NCI-H82 (cell line): ENCODE results near the gene TIMM13.
"Not testable (repeated sequence)": the region's sequence is repeated elsewhere in the genome, so short reads cannot be mapped to it uniquely, and the experiment has no call there.

Experiments
- DNase-seq: peaks from one replicate; lab custom pipeline; 2025; lab: John Stamatoyannopoulos, UW

The TIMM13 gene

GRCh38 chr19:2415281-2415972 is 12.0 kb downstream of the TIMM13 start:
- no peak for DNase-seq

- no peak for DNase-seq
These were observed 13.8 kb downstream of the TIMM13 start for GRCh38 chr19:2413629-2414028.

GRCh38 chr19:2413159-2413558 is 14.2 kb downstream of the TIMM13 start:
- no peak for DNase-seq

- no peak for DNase-seq
These were observed 14.9 kb downstream of the TIMM13 start for GRCh38 chr19:2412449-2412848.

DNA sequence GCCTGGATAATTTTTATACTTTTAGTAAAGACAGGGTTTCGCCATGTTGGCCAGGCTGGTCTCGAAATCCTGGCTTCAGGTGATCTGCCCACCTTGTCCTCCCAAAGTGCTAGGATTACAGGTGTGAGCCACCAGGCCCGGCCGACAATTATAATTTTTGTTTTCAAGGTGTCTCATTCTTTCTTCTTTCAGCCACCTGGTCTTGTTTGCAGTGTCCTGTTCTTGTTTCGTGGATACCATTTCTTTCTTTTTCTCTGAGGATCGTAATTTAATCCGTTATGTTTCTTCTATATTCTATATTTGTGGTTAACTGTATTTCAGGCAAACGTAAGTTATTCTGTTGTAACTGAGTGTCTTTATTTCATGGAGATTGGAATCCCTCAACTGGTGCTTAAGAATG is 15.7 kb downstream of the TIMM13 start:
- no peak for DNase-seq

DNA sequence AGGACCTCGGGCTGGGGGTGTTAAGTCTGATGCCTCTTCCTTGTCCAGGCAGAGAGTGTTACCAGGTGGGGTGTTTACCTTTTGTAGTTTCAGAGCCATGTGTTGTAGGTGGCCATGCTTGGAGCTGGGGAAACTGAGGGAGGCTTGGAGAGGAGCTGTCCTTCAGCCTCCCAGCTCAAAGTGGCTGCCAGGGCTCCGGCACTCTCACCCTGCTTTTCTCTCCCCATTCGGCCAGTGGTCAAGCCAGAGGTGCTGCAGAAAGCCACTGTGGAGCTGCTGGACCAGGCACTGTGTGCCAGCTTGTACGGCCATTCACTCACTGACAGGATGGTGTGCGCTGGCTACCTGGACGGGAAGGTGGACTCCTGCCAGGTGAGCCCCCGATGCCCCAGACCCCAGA is 17.4 kb downstream of the TIMM13 start:
- DNase-seq: no peak

DNA sequence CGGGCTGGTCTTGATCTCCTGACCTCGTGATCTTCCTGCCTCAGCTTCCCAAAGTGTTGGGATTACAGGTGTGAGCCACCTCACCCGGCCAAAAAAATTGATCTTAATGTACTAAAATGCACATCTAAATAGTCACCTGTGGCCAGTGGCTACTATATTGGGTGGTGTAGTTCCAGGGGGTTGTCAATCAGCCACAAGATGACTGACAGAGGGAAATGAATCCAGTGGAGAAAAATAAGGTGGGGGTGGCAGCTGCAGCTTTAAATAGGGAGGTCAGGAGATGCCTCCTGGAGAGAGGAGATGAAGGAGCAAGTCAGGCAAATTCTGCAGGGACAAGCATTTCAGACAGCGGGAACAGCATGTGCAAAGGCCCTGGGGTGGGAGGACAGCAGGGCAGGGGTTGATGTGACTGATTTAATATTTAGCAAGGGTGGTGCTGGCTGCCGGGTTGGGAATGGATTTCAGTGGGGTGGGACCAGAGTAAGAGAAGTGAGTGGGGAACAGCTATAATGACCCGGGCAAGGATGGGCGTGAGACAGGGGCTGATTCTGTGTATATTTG is 18.0 kb downstream of the TIMM13 start:
- DNase-seq: no peak

DNA sequence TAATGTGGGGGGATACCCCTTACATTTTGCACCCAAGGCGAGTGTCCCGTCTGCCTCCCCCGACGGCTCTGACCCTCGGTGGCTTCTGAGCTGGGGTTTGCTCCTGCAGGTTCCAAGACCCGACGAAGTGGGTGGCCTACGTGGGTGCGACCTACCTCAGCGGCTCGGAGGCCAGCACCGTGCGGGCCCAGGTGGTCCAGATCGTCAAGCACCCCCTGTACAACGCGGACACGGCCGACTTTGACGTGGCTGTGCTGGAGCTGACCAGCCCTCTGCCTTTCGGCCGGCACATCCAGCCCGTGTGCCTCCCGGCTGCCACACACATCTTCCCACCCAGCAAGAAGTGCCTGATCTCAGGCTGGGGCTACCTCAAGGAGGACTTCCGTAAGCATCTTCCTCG is 19.1 kb downstream of the TIMM13 start:
- DNase-seq: no peak

GRCh38 chr19:2399582-2399981 is 27.8 kb downstream of the TIMM13 start:
- no peak for DNase-seq

GRCh38 chr19:2398735-2399305 is 28.6 kb downstream of the TIMM13 start:
- DNase-seq: no peak

GRCh38 chr19:2397173-2397572 is 30.2 kb downstream of the TIMM13 start:
- DNase-seq: not testable (repeated sequence)

GRCh38 chr19:2395293-2395829 is 32.0 kb downstream of the TIMM13 start:
- not testable (repeated sequence) for DNase-seq

DNA sequence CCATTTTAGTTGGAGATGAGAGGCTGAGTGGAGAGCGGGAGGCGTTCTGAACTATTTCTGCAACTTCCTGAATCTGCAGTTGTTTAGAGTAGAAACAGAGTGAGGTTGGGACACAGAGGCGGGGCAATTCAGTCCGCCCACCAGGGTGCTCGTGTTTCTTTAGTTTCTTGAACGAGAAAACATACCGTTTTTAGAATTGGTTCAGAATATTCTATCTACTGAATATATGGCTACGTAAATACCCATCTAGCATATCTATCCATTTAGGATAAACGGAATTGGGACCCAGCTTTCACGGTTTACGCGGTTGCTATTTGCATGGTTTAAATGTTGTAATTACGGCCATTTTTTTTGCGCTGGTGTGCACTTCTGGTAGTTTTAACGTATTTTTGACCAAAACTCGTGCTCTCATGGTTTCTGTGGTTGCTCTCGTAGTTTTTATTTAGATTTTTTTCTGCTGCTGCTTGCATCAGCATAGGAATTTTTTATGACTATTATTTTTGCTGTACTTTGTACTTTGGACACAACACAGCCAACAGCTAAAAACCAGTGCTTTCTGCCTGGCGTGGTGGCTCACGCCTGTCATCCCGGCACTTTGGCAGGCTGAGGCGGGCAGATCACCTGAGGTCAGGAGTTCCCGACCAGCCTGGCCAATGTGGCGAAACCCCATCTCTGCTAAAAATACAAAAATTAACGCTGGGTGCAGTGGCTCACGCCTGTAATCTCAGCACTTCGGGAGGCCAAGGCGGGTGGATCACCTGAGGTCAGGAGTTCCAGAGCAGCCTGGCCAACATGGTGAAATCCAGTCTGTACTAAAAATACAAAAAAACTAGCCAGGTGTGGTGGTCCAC is 32.7 kb downstream of the TIMM13 start:
- DNase-seq: no peak

DNA sequence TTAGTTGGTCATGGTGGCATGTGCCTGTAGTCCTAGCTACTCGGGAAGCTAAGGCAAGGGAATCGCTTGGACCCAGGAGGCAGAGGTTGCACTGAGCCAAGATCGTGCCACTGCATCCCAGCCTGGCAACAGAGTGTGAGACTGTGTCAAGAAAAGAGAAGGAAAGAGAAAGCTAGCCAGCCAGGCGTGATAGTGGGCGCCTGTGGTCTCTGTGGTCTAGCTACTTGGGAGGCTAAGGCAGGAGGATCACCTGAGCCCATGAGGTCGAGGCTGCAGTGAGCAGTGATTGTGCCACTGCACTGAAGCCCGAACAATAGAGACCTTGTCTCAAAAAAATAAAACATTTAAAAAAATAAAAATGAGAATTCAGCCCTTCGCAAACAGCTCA is 33.3 kb downstream of the TIMM13 start:
- no peak for DNase-seq

DNA sequence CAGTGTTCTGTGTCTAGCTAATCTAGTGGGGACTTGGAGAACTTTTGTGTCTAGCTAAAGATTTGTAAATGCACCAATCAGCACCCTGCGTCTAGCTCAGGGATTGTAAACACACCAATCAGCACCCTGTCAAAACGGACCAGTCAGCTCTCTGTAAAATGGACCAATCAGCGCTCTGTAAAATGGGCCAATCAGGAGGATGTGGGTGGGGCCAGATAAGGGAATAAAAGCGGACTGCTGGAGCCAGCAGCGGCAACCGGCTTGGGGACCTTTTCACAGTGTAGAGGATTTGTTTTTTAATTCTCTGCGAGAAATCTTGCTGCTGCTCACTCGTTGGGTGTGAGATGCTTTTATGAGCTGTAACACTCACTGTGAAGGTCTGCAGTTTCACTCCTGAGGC is 34.5 kb downstream of the TIMM13 start:
- peak; percentile 43 for DNase-seq

- no peak for DNase-seq
These were observed 35.0 kb downstream of the TIMM13 start for GRCh38 chr19:2392366-2392765.

- DNase-seq: peak; percentile 68
These were observed 36.2 kb downstream of the TIMM13 start for GRCh38 chr19:2391118-2391725.

- no peak for DNase-seq
These were observed 37.8 kb downstream of the TIMM13 start for GRCh38 chr19:2389594-2389993.

DNA sequence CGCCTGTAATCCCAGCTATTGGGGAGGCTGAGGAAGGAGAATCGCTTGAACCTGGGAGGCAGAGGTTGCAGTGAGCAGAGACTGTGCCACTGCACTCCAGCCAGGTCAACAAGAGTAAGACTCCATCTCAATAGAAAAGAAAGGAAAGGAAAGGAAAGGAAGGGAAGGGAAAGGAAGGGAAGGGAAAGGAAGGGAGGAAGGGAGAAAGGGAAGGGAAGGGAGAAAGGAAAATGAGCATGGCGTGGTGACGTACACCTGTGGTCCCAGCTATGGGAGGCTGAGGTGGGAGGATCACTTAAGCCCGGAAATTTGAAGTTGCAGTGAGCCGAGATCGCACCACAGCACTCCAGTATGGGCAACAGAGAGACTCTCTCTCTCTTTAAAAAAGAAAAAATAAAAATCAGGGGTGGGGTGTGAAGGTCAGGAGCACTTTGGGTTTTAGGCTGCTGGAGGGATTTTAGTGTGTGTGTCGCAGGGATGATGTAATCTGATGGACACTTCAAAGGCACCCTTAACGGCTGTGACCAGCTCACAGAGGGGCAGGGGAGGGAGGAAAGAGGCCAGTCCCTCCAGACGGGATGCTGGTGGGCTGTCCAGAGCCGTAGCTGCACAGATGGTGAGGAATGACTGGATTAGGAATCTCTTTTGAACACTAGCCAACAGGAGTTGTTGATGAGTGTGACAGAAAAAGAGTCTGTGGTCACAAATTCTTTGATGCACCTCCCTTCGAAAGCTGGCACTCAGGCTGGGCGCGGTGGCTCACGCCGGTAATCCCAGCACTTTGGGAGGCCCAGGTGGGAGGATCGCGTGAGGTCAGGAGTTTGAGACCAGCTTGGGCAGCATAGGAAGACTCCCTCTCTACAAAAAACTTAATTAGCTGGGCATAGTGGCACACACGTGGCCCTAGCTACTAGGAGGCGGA is 39.8 kb downstream of the TIMM13 start:
- peak; percentile 83 for DNase-seq

DNA sequence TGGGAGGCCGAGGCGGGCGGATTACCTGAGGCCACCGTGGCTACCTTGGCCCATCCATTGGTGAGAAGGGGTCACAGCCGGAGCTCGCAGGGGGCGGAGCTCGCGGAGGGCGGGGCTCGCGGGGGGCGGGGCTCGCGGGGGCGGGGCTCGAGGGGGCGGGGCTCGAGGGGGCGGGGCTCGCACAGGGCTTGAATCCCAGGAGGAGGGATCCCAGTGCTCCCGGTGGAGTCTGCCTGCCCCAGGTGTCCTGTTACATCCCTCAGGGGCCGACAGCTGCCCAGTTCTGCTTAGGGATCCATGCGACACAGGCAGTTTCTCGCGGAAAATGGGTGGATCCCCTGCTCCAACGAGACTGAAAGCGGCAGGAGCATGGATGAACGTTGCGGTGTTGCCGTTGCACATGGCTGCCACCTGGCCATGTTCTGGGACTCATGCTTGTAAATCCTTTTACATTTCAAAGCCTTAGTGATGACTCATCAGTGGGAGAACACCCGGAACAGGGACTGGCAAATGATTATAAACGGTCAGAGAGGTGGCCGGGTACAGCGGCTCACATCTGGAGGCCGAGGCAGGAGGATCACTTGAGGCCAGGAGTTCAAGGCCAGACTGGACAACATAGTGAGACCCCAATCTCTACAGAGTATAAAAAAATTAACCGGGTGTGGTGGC is 42.2 kb downstream of the TIMM13 start:
- peak; percentile 91 for DNase-seq
